HUES48 (cell line): ENCODE measurements around the gene MACROD2.

Experiments used
- H3K27ac ChIP-seq: one replicate; pipeline ENCODE4 v1.7.0; 2013; ENCODE audit warnings: low read depth, low read length, inconsistent platforms
- H3K27me3 ChIP-seq: 2 replicates; pipeline ENCODE4 v1.6.1; 2013; ENCODE audit warnings: mild to moderate bottlenecking, low read length; ENCODE audit not compliant: control insufficient read depth, insufficient read depth
- H3K36me3 ChIP-seq: 2 replicates; pipeline ENCODE4 v1.6.1; 2013; ENCODE audit warnings: low read length; ENCODE audit not compliant: control insufficient read depth, insufficient read depth
- H3K4me1 ChIP-seq: 2 replicates; pipeline ENCODE4 v1.6.1; 2013; ENCODE audit warnings: mild to moderate bottlenecking, low read length; ENCODE audit not compliant: control insufficient read depth, insufficient read depth
- H3K4me3 ChIP-seq: 2 replicates; pipeline ENCODE4 v1.5.1; 2013; ENCODE audit warnings: mild to moderate bottlenecking, low read depth, low read length
- H3K9ac ChIP-seq: 2 replicates; pipeline ENCODE4 v1.6.1; 2013; ENCODE audit warnings: mild to moderate bottlenecking, low read depth, low read length, moderate library complexity
- H3K9me3 ChIP-seq: 2 replicates; pipeline ENCODE4 v1.6.1; 2013; ENCODE audit warnings: low read length; ENCODE audit not compliant: control insufficient read depth, insufficient read depth

Gene MACROD2

DNA sequence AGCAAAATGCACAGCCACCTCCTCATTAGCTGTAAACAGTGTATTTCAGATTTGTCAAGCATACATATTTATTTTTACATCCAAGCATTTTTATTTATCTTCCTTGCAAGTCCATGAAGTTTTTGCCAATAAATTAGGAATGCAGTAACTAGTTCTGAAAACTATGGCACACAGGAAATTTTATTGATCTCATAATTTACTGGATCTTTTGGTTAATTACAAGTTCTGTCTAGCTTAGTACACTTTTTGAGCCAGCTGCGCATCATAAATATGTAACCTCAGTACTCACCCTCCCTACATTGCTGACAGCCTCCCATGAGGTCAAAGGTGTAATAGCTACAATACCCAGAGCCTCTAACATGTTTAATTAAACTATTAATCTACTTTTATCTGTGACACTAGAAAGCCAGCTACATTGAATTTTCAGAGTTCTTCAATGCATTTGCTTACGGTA, 1679.8 kb downstream of the MACROD2 start:
- no peak overlapping the region for H3K27ac ChIP-seq
- no peaks in the 10 kb centered on the region for H3K9me3 ChIP-seq

DNA sequence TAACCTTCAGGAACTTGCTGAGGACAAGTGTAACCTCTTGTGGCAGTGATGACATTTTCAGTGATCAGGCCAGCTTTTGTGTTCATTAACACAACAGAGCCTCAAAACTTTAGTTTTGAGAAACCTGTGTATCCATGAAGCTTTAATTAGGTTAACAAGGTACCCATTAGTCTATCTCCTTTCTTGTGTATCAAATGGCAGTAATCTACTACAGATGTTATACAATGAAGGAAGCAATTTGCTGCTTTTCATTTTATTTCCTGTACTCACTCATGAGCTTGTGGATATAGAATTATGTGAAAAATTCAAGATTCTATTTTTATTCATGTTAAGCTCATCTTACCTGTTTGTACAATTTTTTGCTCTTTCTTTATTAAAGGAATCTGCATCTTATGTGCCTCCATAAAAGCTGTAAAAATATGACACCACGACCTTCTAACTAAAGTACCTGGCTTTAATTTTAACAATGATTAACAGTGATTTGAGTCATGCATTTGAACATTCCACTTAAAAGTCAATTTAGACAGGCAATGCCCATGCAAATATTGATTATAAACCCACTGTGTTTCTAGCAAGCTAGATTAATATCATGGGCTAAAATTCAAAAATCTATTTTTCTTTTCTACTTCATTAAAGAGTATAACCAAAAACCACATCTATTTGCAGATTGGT, 1680.6 kb downstream of the MACROD2 start:
- H3K36me3 ChIP-seq: no peaks in the 10 kb centered on the region
- H3K4me3 ChIP-seq: no peak overlapping the region
- no peak overlapping the region for H3K9ac ChIP-seq
- no peaks in the 10 kb centered on the region for H3K27me3 ChIP-seq
- H3K4me1 ChIP-seq: no peaks in the 10 kb centered on the region
- H3K27ac ChIP-seq: no peak overlapping the region
- no peaks in the 10 kb centered on the region for H3K9me3 ChIP-seq

More for the DNA sequence above, 1679.8 kb downstream of the MACROD2 start:
- no peak overlapping the region for H3K4me3 ChIP-seq
- no peaks in the 10 kb centered on the region for H3K36me3 ChIP-seq
- H3K27me3 ChIP-seq: no peaks in the 10 kb centered on the region
- H3K9ac ChIP-seq: no peak overlapping the region
- H3K4me1 ChIP-seq: no peaks in the 10 kb centered on the region

DNA sequence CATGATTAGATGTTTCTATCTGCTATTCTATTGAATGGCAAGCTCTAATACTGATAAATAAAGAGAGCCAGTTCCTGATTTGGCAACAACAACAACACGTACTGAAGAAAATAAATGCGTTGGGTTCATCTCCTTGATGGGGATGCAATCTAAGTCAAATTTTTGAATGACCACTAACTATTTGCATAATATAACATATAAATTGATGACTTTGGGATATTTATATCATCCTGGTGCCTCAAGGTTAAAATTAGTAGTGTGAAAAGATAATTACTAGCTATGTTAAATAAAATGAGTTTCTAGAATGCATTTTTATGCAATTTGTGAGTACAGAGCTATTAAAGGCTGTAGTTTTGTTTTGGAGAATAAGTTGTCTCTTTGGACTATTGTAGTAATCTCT, 1681.5 kb downstream of the MACROD2 start:
- H3K27ac ChIP-seq: no peak overlapping the region
- H3K9ac ChIP-seq: no peak overlapping the region
- no peak overlapping the region for H3K4me3 ChIP-seq
- H3K36me3 ChIP-seq: no peaks in the 10 kb centered on the region
- no peaks in the 10 kb centered on the region for H3K27me3 ChIP-seq
- no peaks in the 10 kb centered on the region for H3K4me1 ChIP-seq
- H3K9me3 ChIP-seq: no peaks in the 10 kb centered on the region

DNA sequence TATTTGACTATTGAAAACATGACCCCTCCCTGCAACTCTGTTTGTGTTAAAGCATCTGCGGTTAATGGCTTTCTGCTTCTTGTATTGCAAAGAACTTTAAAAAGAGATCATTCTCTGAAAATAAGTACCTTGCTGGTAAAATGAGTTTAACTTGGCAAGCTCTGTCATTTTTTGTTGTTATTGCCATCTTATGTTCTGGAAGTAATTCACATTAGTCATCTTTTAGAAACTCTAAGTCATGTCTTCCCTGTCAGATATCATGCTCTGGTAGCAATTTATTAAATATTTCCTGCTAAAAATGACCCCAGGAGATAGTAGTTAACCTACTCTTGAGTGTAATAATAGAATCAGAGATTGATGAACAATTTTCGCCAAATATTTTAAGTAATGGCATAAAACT, 1687.4 kb downstream of the MACROD2 start:
- no peaks in the 10 kb centered on the region for H3K36me3 ChIP-seq
- no peaks in the 10 kb centered on the region for H3K9me3 ChIP-seq
- no peak overlapping the region for H3K9ac ChIP-seq
- no peaks in the 10 kb centered on the region for H3K4me1 ChIP-seq
- no peaks in the 10 kb centered on the region for H3K27me3 ChIP-seq
- no peak overlapping the region for H3K4me3 ChIP-seq
- H3K27ac ChIP-seq: no peak overlapping the region

DNA sequence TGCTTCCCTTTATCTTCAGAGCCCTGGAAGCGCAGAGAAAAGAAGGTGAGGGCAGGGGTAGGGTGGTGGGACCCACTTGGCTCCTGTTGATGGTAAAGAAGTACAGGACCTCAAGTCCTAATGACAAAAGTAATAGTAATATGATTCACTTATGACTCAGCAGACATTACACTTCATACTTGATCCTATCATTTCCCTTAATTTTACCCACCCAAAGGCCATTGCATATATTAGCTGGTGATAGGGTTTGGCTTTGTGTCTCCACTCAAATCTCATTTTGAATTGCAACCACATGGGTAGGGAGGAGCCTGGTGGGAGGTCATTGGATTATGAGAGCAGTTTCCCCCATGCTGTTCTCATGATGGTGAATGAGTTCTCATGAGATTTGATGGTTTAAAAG, 1697.3 kb downstream of the MACROD2 start:
- Histone ChIP-seq H3K9ac (no peak overlapping the region), H3K36me3 (no peaks in the 10 kb centered on the region), H3K4me1 (no peaks in the 10 kb centered on the region), H3K9me3 (no peaks in the 10 kb centered on the region), H3K27ac (no peak overlapping the region), H3K27me3 (no peaks in the 10 kb centered on the region), H3K4me3 (no peak overlapping the region)

DNA sequence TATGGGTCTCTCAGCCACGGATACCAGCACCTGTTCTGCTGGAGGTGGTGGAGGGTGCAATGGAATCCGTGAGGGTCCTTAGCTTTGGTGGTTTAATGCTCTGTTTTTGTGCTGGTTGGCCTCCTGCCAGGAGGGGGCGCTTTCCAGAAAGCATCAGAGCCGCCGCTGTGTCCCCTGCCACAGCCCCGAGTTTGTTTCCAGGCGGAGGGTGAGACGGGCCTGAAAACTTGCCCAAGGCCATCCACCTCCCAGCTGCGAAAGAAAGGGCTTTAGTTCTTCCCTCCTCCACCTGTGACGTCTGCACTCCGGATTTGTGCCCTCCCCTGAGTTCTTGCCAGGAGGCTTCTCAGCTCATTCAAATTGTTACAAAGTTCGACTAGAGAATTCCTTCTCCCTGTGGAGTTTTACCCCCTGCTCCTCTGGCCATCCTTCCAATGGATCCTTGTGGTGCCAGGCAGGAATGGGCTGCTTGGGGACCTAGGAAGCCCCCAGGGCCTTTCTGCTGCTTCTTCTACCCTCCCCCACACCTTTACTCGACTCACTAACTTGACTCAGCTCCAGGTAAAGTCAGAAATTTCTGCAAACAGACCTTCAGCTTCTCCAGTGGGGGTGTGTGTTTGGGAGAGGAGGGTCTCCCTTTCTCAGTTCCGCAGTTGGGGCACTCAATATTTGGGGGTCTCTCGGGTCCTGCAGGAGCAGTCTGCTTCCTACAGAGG, 1704.3 kb downstream of the MACROD2 start:
- Histone ChIP-seq H3K36me3 (no peaks in the 10 kb centered on the region), H3K27ac (no peak overlapping the region), H3K4me3 (no peak overlapping the region), H3K9ac (no peak overlapping the region), H3K4me1 (peaks cover 4% of the 10 kb centered on the region; the same call in 1 of the 2 replicates), H3K27me3 (no peaks in the 10 kb centered on the region), H3K9me3 (no peaks in the 10 kb centered on the region)

DNA sequence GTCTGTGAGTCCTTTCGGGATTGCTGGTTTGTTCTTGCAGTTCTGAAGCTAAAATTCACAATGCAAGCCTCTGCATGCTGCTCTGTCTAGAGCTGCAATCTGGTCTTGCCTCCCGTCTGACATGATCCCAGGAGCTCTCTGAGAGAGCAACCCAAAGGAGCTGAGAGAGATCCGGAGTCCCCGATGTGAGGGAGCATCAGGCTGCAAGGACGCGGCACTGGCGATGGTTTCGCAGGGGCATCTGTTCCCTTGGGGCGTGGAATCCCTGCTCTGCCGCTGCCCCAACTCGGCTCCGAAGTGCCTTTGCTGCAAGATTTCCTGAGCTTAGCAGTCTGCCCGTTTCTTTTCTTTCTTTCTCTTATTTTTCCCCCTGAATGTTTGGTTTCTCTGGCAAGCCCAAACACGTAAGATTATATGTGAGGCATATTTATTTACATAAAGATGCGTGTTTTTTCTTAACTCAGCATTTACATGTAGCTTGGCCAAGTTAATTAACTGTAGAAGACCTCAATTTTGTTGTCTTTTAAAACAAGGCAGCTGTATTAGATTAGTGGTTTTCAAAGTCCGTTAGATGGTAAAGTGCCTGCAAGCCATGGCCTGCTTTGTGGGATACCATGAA, 1704.9 kb downstream of the MACROD2 start:
- H3K36me3 ChIP-seq: no peaks in the 10 kb centered on the region
- no peak overlapping the region for H3K27ac ChIP-seq
- no peak overlapping the region for H3K9ac ChIP-seq
- H3K4me3 ChIP-seq: no peak overlapping the region
- H3K27me3 ChIP-seq: no peaks in the 10 kb centered on the region
- H3K4me1 ChIP-seq: peaks cover 4% of the 10 kb centered on the region; the same call in 1 of the 2 replicates
- no peaks in the 10 kb centered on the region for H3K9me3 ChIP-seq

DNA sequence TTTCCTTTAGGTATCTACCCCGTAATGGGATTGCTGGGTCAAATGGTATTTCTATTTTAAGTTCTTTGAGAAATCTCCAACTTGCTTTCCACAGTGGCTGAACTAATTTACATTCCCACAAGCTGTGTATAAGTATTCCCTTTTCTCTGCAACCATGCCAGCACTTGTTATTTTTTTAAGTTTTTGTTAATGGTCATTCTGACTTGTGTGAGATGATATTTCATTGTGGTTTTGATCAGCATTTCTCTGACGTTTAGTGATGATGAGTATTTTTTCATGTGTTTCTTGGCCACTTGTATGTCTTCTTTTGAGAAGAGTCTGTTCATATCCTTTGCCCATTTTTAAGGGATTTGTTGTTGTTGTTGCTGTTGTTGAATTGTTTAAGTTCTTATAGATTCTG, 1706.8 kb downstream of the MACROD2 start:
- Histone ChIP-seq H3K36me3 (no peaks in the 10 kb centered on the region), H3K4me1 (peaks cover 4% of the 10 kb centered on the region; the same call in 1 of the 2 replicates), H3K27ac (no peak overlapping the region), H3K9ac (no peak overlapping the region), H3K4me3 (no peak overlapping the region), H3K27me3 (no peaks in the 10 kb centered on the region), H3K9me3 (no peaks in the 10 kb centered on the region)

DNA sequence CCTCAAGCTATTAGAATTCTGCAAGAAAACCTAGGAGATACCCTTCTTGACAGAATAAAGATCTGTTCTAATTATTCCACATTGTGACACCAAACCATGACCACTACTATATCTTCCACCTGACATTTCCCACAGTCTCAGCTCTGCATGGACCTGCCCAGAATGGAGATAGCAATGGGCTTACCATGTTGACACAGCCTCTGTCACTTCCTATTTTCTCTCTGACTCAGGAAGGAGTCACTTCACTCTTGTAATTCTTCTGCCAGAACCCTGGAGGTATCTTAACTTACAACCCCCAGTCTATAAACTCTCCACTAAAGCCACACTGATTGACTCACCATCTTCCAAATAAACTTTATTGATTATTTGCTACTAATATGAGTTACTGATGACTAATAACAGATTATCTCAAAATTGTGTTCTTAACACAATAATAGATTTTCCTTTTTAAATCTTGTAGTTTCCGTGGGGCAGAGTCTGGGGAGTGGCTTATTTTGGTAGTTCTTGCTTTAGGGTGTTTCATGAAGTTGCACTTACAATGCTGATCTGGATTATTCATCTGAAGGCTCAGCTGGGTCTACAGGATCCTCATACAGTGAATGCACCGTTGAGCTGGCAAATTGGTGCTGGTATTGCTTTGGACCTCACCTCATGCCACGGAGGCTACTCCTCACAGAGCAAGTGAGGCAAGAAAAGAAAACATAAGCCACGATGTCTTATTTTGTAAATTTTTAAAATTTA, 1708.0 kb downstream of the MACROD2 start:
- no peak overlapping the region for H3K27ac ChIP-seq

DNA sequence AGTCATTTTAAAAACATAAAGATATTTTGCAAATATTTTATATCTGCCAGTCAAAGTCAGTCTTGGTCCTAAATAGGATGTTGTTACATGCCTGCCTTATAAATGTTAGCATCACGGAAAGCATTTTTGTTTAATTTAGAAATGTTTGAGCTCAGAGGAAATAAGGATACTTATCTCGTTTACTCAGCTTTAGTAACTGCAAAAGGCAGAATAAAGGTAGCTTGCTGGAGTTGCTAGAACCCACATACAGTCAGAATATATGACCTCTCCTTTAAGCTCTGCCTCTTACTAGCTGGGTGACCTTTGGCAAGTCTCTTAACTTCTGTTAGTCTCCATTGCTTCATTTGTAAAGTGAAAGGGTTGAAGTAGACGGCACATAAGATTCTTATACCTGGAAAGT, 1710.7 kb downstream of the MACROD2 start:
- H3K36me3 ChIP-seq: no peaks in the 10 kb centered on the region
- no peaks in the 10 kb centered on the region for H3K27me3 ChIP-seq
- H3K4me1 ChIP-seq: no peaks in the 10 kb centered on the region
- no peak overlapping the region for H3K27ac ChIP-seq
- no peak overlapping the region for H3K4me3 ChIP-seq
- no peak overlapping the region for H3K9ac ChIP-seq
- no peaks in the 10 kb centered on the region for H3K9me3 ChIP-seq

More for the DNA sequence above, 1708.0 kb downstream of the MACROD2 start:
- Histone ChIP-seq H3K4me3 (no peak overlapping the region), H3K9ac (no peak overlapping the region), H3K36me3 (no peaks in the 10 kb centered on the region), H3K27me3 (no peaks in the 10 kb centered on the region), H3K4me1 (peaks cover 4% of the 10 kb centered on the region; the same call in 1 of the 2 replicates), H3K9me3 (no peaks in the 10 kb centered on the region)
